SK-N-SH treated with all-trans-retinoic acid at 6 μM for 48 hours (cell line): ENCODE results near the gene KRT72.

Experiments
- ARNTL ChIP-seq: fragments of 450-650 bp; formaldehyde crosslinking; IDR thresholded peaks from 2 replicates; pipeline ENCODE4 v1.5.0; 2020; ENCODE audit warnings: low read depth, mild to moderate bottlenecking, moderate library complexity, borderline replicate concordance
- ISL1 ChIP-seq: fragments of 250-450 bp; sonication (Bioruptor Pico); IDR thresholded peaks from 2 replicates; pipeline ENCODE4 v2.1.2; 2022; ENCODE audit warnings: mild to moderate bottlenecking, moderate library complexity
- OSR1 ChIP-seq: fragments of 250-450 bp; sonication (Bioruptor Pico); IDR thresholded peaks from 2 replicates; pipeline ENCODE4 v1.8.0; 2022; ENCODE audit warnings: moderate library complexity, mild to moderate bottlenecking, inconsistent platforms
- RARB ChIP-seq: fragments of 250-450 bp; sonication (Bioruptor Pico); IDR thresholded peaks from 2 replicates; pipeline ENCODE4 v1.8.0; 2021; ENCODE audit warnings: mild to moderate bottlenecking, moderate library complexity
- TCF4 ChIP-seq: fragments of 250-450 bp; sonication (Bioruptor Pico); IDR thresholded peaks from 2 replicates; pipeline ENCODE4 v1.8.0; 2021; ENCODE audit warnings: mild to moderate bottlenecking, moderate library complexity, borderline replicate concordance
- ZFP3 ChIP-seq: fragments of 250-450 bp; sonication (Bioruptor Pico); IDR thresholded peaks from 2 replicates; pipeline ENCODE4 v1.5.0; 2020; ENCODE audit warnings: mild to moderate bottlenecking, moderate library complexity
- ZNF8 ChIP-seq: fragments of 450-650 bp; formaldehyde crosslinking; IDR thresholded peaks from 2 replicates; pipeline ENCODE4 v1.5.0; 2020; ENCODE audit warnings: mild to moderate bottlenecking, moderate library complexity

DNA sequence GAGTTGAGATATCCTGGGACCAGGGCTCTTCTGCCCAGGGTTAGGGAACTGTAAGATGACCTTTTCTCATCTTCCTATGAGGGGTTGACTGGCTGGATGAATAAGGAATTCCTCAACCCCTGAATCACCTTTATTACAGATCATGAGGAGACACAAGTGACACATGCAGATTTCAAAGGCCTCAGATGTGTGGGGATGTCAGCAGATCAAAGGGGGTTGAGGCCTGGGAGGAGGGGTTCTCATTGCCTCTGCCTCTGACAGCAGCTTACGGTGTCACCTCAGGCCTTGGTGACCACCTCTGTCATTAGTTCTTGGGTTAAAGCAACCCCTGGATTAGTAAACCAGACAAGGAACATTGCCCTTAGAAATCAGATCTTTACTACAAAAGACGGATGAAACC lies 2.1 kb upstream of the KRT72 start:
- TF ChIP-seq ZFP3 (CRISPR knock-in tag) (no peak), RARB (CRISPR knock-in tag) (no peak), ISL1 (CRISPR knock-in tag) (no peak), TCF4 (CRISPR knock-in tag) (no peak), ZNF8 (no peak), OSR1 (CRISPR knock-in tag) (no peak), ARNTL (no peak)
